Measurements from ENCODE around the gene HOTAIR.

HOTAIR gene

GRCh38 chr12:53988541-53989226 is 13.9 kb upstream of the HOTAIR start:
- no peak for DNase-seq

- DNase-seq: no peak
Observed at GRCh38 chr12:53987787-53988230, 13.1 kb upstream of the HOTAIR start.

- DNase-seq: no peak
Observed at GRCh38 chr12:53986686-53987483, 12.1 kb upstream of the HOTAIR start.

GRCh38 chr12:53985994-53986685 is 11.4 kb upstream of the HOTAIR start:
- no peak for DNase-seq

GRCh38 chr12:53985692-53985993 is 10.9 kb upstream of the HOTAIR start:
- DNase-seq: no peak

GRCh38 chr12:53984901-53985691 is 10.3 kb upstream of the HOTAIR start, which contains the start of gene HOXC10:
Gene HOXC10 (plus strand): TSS chr12:53985146. CDS start chr12:53985260, 114 bp downstream.
- peak in 25 of 51 donors; percentile 3 to 55 (median 14) for DNase-seq

GRCh38 chr12:53983950-53984572 is 9.3 kb upstream of the HOTAIR start:
- no peak for DNase-seq

GRCh38 chr12:53983568-53983949 is 8.8 kb upstream of the HOTAIR start:
- DNase-seq: no peak

- DNase-seq: no peak
Observed at GRCh38 chr12:53982648-53983567, 8.2 kb upstream of the HOTAIR start.

GRCh38 chr12:53981634-53982565 is 7.1 kb upstream of the HOTAIR start:
- DNase-seq: no peak

GRCh38 chr12:53980802-53981496 is 6.2 kb upstream of the HOTAIR start:
- no peak for DNase-seq

GRCh38 chr12:53980104-53980801 is 5.5 kb upstream of the HOTAIR start:
- no peak for DNase-seq

GRCh38 chr12:53978477-53979356 is 4.0 kb upstream of the HOTAIR start:
- no peak for DNase-seq

GRCh38 chr12:53977596-53978445 is 3.1 kb upstream of the HOTAIR start:
- no peak for DNase-seq

GRCh38 chr12:53976823-53977595 is 2.3 kb upstream of the HOTAIR start:
- DNase-seq: no peak

Measured in hypothalamus (tissue), 51 donors.